Activated naive CD4-positive, alpha-beta T cell treated with anti-CD3 and anti-CD28 coated beads for 36 hours (primary cell): Measurements from ENCODE around the gene POU6F1. TPM values are rescaled to one million over a fixed set of nuclear protein-coding genes. Genes with fewer than 3 reads are reported as not detected.

ENCODE experiments used
- CTCF ChIA-PET: fragments of 350-600 bp; sonication (Branson Sonifier 250); formaldehyde crosslinking; loops from one replicate; lab custom pipeline; 2021; ENCODE audit warnings: antibody characterized with exemption; lab: Charles Lee
- DNase-seq: peaks from one replicate; pipeline ENCODE4 v3.0.0-alpha.2; 2020
- H3K27ac Mint-ChIP-seq: one replicate; pipeline ENCODE4 v1.8.0; 2021; ENCODE audit warnings: mild to moderate bottlenecking, mixed read lengths
- H3K27me3 Mint-ChIP-seq: one replicate; pipeline ENCODE4 v1.8.0; 2021; ENCODE audit warnings: low read depth, mixed read lengths
- H3K36me3 Mint-ChIP-seq: one replicate; pipeline ENCODE4 v1.8.0; 2021; ENCODE audit warnings: low read depth, mixed read lengths
- H3K4me1 Mint-ChIP-seq: one replicate; pipeline ENCODE4 v1.8.0; 2021; ENCODE audit warnings: low read depth, mixed read lengths
- H3K4me3 Mint-ChIP-seq: one replicate; pipeline ENCODE4 v1.8.0; 2021; ENCODE audit warnings: mild to moderate bottlenecking, moderate library complexity, mixed read lengths
- H3K9me3 Mint-ChIP-seq: one replicate; pipeline ENCODE4 v1.8.0; 2021; ENCODE audit warnings: mixed read lengths
- intact Hi-C: fragments of 100-400 bp; cut with micrococcal nuclease; formaldehyde crosslinking; loops from one replicate; pipeline ENCODE4 v1.15.1; 2023
- total RNA-seq, 2 experiments: library from RNA; stranded (reverse); gene quantifications; one replicate each; pipeline ENCODE4 v1.2.3, GENCODE V29; 2021

The POU6F1 gene
- total RNA-seq, 2 experiments from 2014 or later, result 7.8 TPM

- Mint-ChIP-seq H3K4me3 (no peak overlapping the region), H3K27me3 (no peaks in the 10 kb centered on the region), H3K36me3 (peaks cover 12% of the 10 kb centered on the region), H3K9me3 (no peaks in the 10 kb centered on the region), H3K4me1 (peaks cover 15% of the 10 kb centered on the region), H3K27ac (no peak overlapping the region)
- intact Hi-C loops, result no loop called here
- CTCF ChIA-PET, result interaction anchor here (0.7 kb wide), 1 partner anchor 669 kb away, joined by 3 read pairs; no protein-coding TSS in a partner anchor
- no peak for DNase-seq
Observed at GRCh38 chr12:51147309-51147708, 70.6 kb downstream of the POU6F1 start.

- no peak for DNase-seq
- peaks cover 14% of the 10 kb centered on the region for H3K36me3 Mint-ChIP-seq
- H3K27ac Mint-ChIP-seq, result no peak overlapping the region
- no peaks in the 10 kb centered on the region for H3K9me3 Mint-ChIP-seq
- CTCF ChIA-PET, result no interaction called here
- no peaks in the 10 kb centered on the region for H3K4me1 Mint-ChIP-seq
- intact Hi-C loops, result no loop called here
- H3K27me3 Mint-ChIP-seq, result no peaks in the 10 kb centered on the region
- H3K4me3 Mint-ChIP-seq, result no peak overlapping the region
Observed at GRCh38 chr12:51139292-51139844, 78.5 kb downstream of the POU6F1 start.

Other genes starting within 250 kb of the POU6F1 start
- gene SLC11A2, start 191.7 kb downstream of the POU6F1 start, total RNA-seq, result 10 to 100 TPM; 18.6 to 27.0 TPM
- 10 to 100 TPM; 88.7 to 89.0 TPM for gene LETMD1, start 169.7 kb downstream of the POU6F1 start, total RNA-seq
- 10 to 100 TPM in 1 of 2 experiments, 1 to 10 TPM in 1; 8.4 to 11.0 TPM for gene CSRNP2, start 134.5 kb downstream of the POU6F1 start, total RNA-seq
- 10 to 100 TPM; 23.6 to 25.4 TPM for gene TFCP2, start 44.9 kb downstream of the POU6F1 start, total RNA-seq
- gene DAZAP2, start 20.8 kb upstream of the POU6F1 start, total RNA-seq, result 100 to 1,000 TPM; 106 to 107 TPM
- 1 to 10 TPM in 1 of 2 experiments, under 1 TPM in 1; 0.54 to 1.2 TPM for gene SMAGP, start 52.4 kb upstream of the POU6F1 start, total RNA-seq
- 10 to 100 TPM; 32.9 to 33.8 TPM for gene BIN2, start 106.1 kb upstream of the POU6F1 start, total RNA-seq
- under 1 TPM in 1 of 2 experiments, not detected in 1; 0.29 TPM for gene CELA1, start 128.6 kb upstream of the POU6F1 start, total RNA-seq
- 1 to 10 TPM; 5.1 to 5.4 TPM for gene GALNT6, start 173.3 kb upstream of the POU6F1 start, total RNA-seq
- gene SLC4A8, start 206.8 kb upstream of the POU6F1 start, total RNA-seq, result 1 to 10 TPM in 1 of 2 experiments, under 1 TPM in 1; 0.89 to 1.8 TPM